ENCODE measurements around the gene CTCF. TPM values are rescaled to one million over a fixed set of nuclear protein-coding genes. Genes with fewer than 3 reads are reported as not detected.
A peak's percentile ranks its signal among the peaks of the same experiment; 100 is the strongest.

The CTCF gene
- total RNA-seq, 1 experiment from 2014 or later = 30.3 TPM

GRCh38 chr16:67667817-67668494 is 105.6 kb downstream of the CTCF start:
- Histone ChIP-seq H3K9me2 (replicated peaks; ENCODE audit: low read length) (no peaks in the 10 kb centered on the region), H3F3A (ENCODE audit: low read length, unreplicated experiment) (no peaks in the 10 kb centered on the region), H3K36me3 (ENCODE audit: low read depth, low read length) (no peaks in the 10 kb centered on the region), H3K27ac (ENCODE audit: low read length) (no peak overlapping the region), H3K4me3 (ENCODE audit: low read length) (no peak overlapping the region), H4K20me1 (ENCODE audit: low read length) (no peaks in the 10 kb centered on the region), H3K27me3 (ENCODE audit: low read length) (no peaks in the 10 kb centered on the region), H3K9ac (ENCODE audit: low read length) (no peak overlapping the region), H3K9me3 (ENCODE audit: low read length) (no peaks in the 10 kb centered on the region), H3K4me2 (ENCODE audit: low read length) (no peak overlapping the region), H2AFZ (ENCODE audit: low read length) (no peak overlapping the region), H3K4me1 (ENCODE audit: insufficient read depth, low read length) (no peaks in the 10 kb centered on the region; the same call in 1 of the 2 replicates), H3K79me2 (ENCODE audit: low read length) (no peaks in the 10 kb centered on the region)
- no TSS peak for BruUV-seq (replicated peaks)
- TF ChIP-seq EZH2 (IDR thresholded peaks at IDR 0.05; ENCODE audit: low read length, unreplicated experiment) (no peak), EZH2phosphoT487 (IDR thresholded peaks at IDR 0.05; ENCODE audit: borderline replicate concordance, low read length) (no peak), CTCF (conservative IDR thresholded peaks at IDR 0.05; ENCODE audit: low read depth, low read length) (peak; percentile 53)
- CTCF ChIA-PET = interaction anchor here (0.7 to 1.3 kb wide), 2 partner anchors 121 to 147 kb away, joined by 3 to 5 read pairs; no protein-coding TSS in a partner anchor
- DNase-seq (peak; percentile 72), ATAC-seq (peak; percentile 68)
- POLR2A ChIA-PET (ENCODE audit: unreplicated experiment) = no interaction called here
- intact Hi-C loops (cut with micrococcal nuclease) = loop anchor here (2.0 kb wide), 1 partner anchor 147 kb away; no protein-coding TSS in a partner anchor

GRCh38 chr16:67668495-67669157 is 106.3 kb downstream of the CTCF start:
- TF ChIP-seq EZH2 (IDR thresholded peaks at IDR 0.05; ENCODE audit: low read length, unreplicated experiment) (no peak), CTCF (conservative IDR thresholded peaks at IDR 0.05; ENCODE audit: low read depth, low read length) (0 out of 2 replicates have a peak, but pooled peaks have one; percentile 11), EZH2phosphoT487 (IDR thresholded peaks at IDR 0.05; ENCODE audit: borderline replicate concordance, low read length) (no peak)
- Histone ChIP-seq H3K36me3 (ENCODE audit: low read depth, low read length) (no peaks in the 10 kb centered on the region), H2AFZ (ENCODE audit: low read length) (no peak overlapping the region), H3K27ac (ENCODE audit: low read length) (no peak overlapping the region), H3K79me2 (ENCODE audit: low read length) (no peaks in the 10 kb centered on the region), H3F3A (ENCODE audit: low read length, unreplicated experiment) (no peaks in the 10 kb centered on the region), H3K4me1 (ENCODE audit: insufficient read depth, low read length) (no peaks in the 10 kb centered on the region; the same call in 1 of the 2 replicates), H3K9me2 (replicated peaks; ENCODE audit: low read length) (no peaks in the 10 kb centered on the region), H3K4me2 (ENCODE audit: low read length) (no peak overlapping the region), H3K9ac (ENCODE audit: low read length) (no peak overlapping the region), H3K9me3 (ENCODE audit: low read length) (no peaks in the 10 kb centered on the region), H4K20me1 (ENCODE audit: low read length) (no peaks in the 10 kb centered on the region), H3K4me3 (ENCODE audit: low read length) (no peak overlapping the region), H3K27me3 (ENCODE audit: low read length) (no peaks in the 10 kb centered on the region)
- POLR2A ChIA-PET (ENCODE audit: unreplicated experiment) = no interaction called here
- intact Hi-C loops (cut with micrococcal nuclease) = loop anchor here (2.0 kb wide), 1 partner anchor 148 kb away; no protein-coding TSS in a partner anchor
- no peak for ATAC-seq
- CTCF ChIA-PET = interaction anchor here (0.7 to 1.3 kb wide), 2 partner anchors 122 to 147 kb away, joined by 3 to 5 read pairs; no protein-coding TSS in a partner anchor
- no peak for DNase-seq
- BruUV-seq (replicated peaks) = no TSS peak
